GM23248 (cell line): ENCODE measurements around the gene GINS2. TPM values are rescaled to one million over a fixed set of nuclear protein-coding genes. Genes with fewer than 3 reads are reported as not detected.

ENCODE experiments used
- DNase-seq: peaks from one replicate; pipeline ENCODE4 v3.0.0-alpha.2; 2015
- H2AFZ ChIP-seq: fragments of 200-600 bp; sonication (generic); 2 replicates; pipeline ENCODE4 v1.6.1; 2016; ENCODE audit warnings: antibody characterized with exemption
- H3F3A ChIP-seq: fragments of 200-600 bp; sonication (generic); 2 replicates; pipeline ENCODE4 v1.6.1; 2016; ENCODE audit warnings: mild to moderate bottlenecking, antibody characterized with exemption, mixed run types; ENCODE audit not compliant: insufficient read depth
- H3K27ac ChIP-seq: fragments of 200-600 bp; sonication (generic); 2 replicates; pipeline ENCODE4 v1.5.1; 2016; ENCODE audit warnings: mild to moderate bottlenecking
- H3K27me3 ChIP-seq: fragments of 200-600 bp; sonication (generic); replicated peaks from 2 replicates; pipeline ENCODE4 v1.6.1; 2016; ENCODE audit warnings: mild to moderate bottlenecking; ENCODE audit not compliant: insufficient read depth
- H3K36me3 ChIP-seq: fragments of 200-600 bp; sonication (generic); 2 replicates; pipeline ENCODE4 v1.6.1; 2016; ENCODE audit warnings: low read depth, mild to moderate bottlenecking
- H3K4me1 ChIP-seq: fragments of 200-600 bp; sonication (generic); 2 replicates; pipeline ENCODE4 v1.6.1; 2016; ENCODE audit warnings: mild to moderate bottlenecking; ENCODE audit not compliant: insufficient read depth
- H3K4me2 ChIP-seq: fragments of 200-600 bp; sonication (generic); one replicate; pipeline ENCODE4 v1.6.1; 2016; ENCODE audit warnings: mild to moderate bottlenecking; ENCODE audit not compliant: unreplicated experiment
- H3K4me3 ChIP-seq: fragments of 200-600 bp; sonication (generic); 2 replicates; pipeline ENCODE4 v1.5.1; 2016; ENCODE audit warnings: mild to moderate bottlenecking
- H3K79me2 ChIP-seq: fragments of 200-600 bp; sonication (generic); 2 replicates; pipeline ENCODE4 v1.6.1; 2016; ENCODE audit warnings: mild to moderate bottlenecking; ENCODE audit not compliant: insufficient read depth
- H3K9ac ChIP-seq: fragments of 200-600 bp; sonication (generic); 2 replicates; pipeline ENCODE4 v1.6.1; 2016; ENCODE audit warnings: mild to moderate bottlenecking
- H3K9me2 ChIP-seq: fragments of 200-600 bp; sonication (generic); 2 replicates; pipeline ENCODE4 v1.6.1; 2016; ENCODE audit warnings: mixed run types, mild to moderate bottlenecking, moderate library complexity; ENCODE audit not compliant: insufficient read depth
- H3K9me3 ChIP-seq: fragments of 200-600 bp; sonication (generic); one replicate; pipeline ENCODE4 v1.6.1; 2017; ENCODE audit warnings: low read depth
- H4K20me1 ChIP-seq: fragments of 200-600 bp; sonication (generic); 2 replicates; pipeline ENCODE4 v1.6.0; 2016; ENCODE audit not compliant: insufficient read depth
- EZH2 ChIP-seq: fragments of 200-600 bp; sonication (generic); IDR thresholded peaks from 2 replicates; pipeline ENCODE4 v1.6.1; 2018; ENCODE audit warnings: antibody characterized with exemption, mild to moderate bottlenecking; ENCODE audit not compliant: insufficient read depth, poor library complexity, severe bottlenecking
- EZH2phosphoT487 ChIP-seq: fragments of 200-600 bp; sonication (generic); IDR thresholded peaks from 2 replicates; pipeline ENCODE4 v1.6.1; 2018; ENCODE audit warnings: antibody characterized with exemption, moderate library complexity, mild to moderate bottlenecking, low read depth; ENCODE audit not compliant: insufficient read depth
- WGBS, 2 experiments: methylation state at CpG; one replicate each; pipeline ENCODE4 v1.1.6; 2015 to 2017; ENCODE audit warnings: low lambda C conversion rate in 2 of 2, low coverage in 1 of 2; ENCODE audit errors: missing lambda C conversion rate in 2 of 2; 5-methylcytosine and 5-hydroxymethylcytosine counted together
- in situ Hi-C: fragments of 300-500 bp; cut with MboI; formaldehyde crosslinking; loops from 2 replicates; pipeline ENCODE4 v1.15.0; 2020
- polyA plus RNA-seq: library from polyadenylated mRNA; unstranded; fragments of >200 nt; fragmentation: Nextera tagmentation; extraction: Ambion mirVana; gene quantifications from 2 replicates; pipeline ENCODE4 v1.2.1, GENCODE V29; 2016
- small RNA-seq: library from RNA; depleted of rRNA; stranded (forward); fragments of <200 nt; gene quantifications from one replicate; pipeline ENCODE3, GENCODE V24; 2014; ENCODE audit warnings: low read depth, low replicate concordance
- total RNA-seq: library from RNA; depleted of rRNA; stranded (reverse); fragments of >200 nt; shearing (Covaris generic); gene quantifications from 2 replicates; pipeline ENCODE4 v1.2.3, GENCODE V29; 2014; rRNA removed

GINS2 gene
- total and polyA plus RNA-seq, 2 experiments from 2014 or later: 8.9 to 9.9 TPM

DNA sequence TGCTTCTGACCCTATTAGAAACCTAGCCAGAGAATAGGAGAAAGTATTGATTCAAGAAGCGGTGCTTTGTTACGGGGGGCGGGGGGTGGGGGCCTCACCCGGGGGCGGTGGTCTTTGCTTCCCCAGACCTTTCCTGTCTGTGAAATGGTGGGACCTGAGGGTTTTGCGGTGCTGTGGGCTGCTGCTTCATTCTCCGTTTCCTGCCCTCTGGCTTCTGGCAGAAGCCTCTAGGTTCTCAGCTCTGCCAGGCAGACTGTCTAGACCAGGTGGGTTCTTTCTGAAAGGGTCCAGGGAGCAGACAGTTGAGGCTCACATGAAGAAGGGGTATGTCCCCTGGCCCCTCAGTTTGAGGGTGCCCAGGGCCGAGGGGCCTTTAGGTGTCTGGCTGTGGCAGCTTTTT is 61.7 kb downstream of the GINS2 start:
- in situ Hi-C loops: no loop called here
- Histone ChIP-seq H3K27ac (no peak overlapping the region), H3K9me2 (no peaks in the 10 kb centered on the region), H4K20me1 (peaks cover 2% of the 10 kb centered on the region; the same call in 1 of the 2 replicates), H3K9ac (no peak overlapping the region), H2AFZ (no peak overlapping the region), H3K27me3 (no peaks in the 10 kb centered on the region), H3K36me3 (no peaks in the 10 kb centered on the region), H3K4me3 (no peak overlapping the region), H3K4me1 (no peaks in the 10 kb centered on the region), H3K9me3 (no peaks in the 10 kb centered on the region), H3F3A (no peaks in the 10 kb centered on the region), H3K4me2 (no peak overlapping the region), H3K79me2 (peaks cover 97% of the 10 kb centered on the region)
- TF ChIP-seq EZH2 (no peak), EZH2phosphoT487 (no peak)
- WGBS, 2 experiments: 79 to 80% methylated on average over 4 to 8 of the region's 8 CpGs
- DNase-seq: no peak

Small RNA genes within 50 kb of the gene (small RNA-seq; reads per million reads assigned to genes)
- gene RN7SL381P: not detected

Other genes starting within 250 kb of the GINS2 start
- 35.1 and 46.3 TPM in 2 replicates for gene GSE1, start 75.6 kb downstream of the GINS2 start, total RNA-seq
- 10.6 and 11.6 TPM in 2 replicates for gene GSE1, start 75.6 kb downstream of the GINS2 start, polyA plus RNA-seq
- gene C16orf74, start 62.1 kb upstream of the GINS2 start, total RNA-seq: 3.8 and 13.2 TPM in 2 replicates
- gene C16orf74, start 62.1 kb upstream of the GINS2 start, polyA plus RNA-seq: 6.5 and 7.0 TPM in 2 replicates
- 35.2 and 44.1 TPM in 2 replicates for gene EMC8, start 110.6 kb upstream of the GINS2 start, total RNA-seq
- gene EMC8, start 110.6 kb upstream of the GINS2 start, polyA plus RNA-seq: 39.4 and 41.7 TPM in 2 replicates
- gene COX4I1, start 110.7 kb upstream of the GINS2 start, total RNA-seq: 310 and 390 TPM in 2 replicates
- gene COX4I1, start 110.7 kb upstream of the GINS2 start, polyA plus RNA-seq: 564 and 566 TPM in 2 replicates
- gene IRF8, start 210.2 kb upstream of the GINS2 start, total RNA-seq: not detected in 2 replicates
- 0.31 and 0.58 TPM in 2 replicates for gene IRF8, start 210.2 kb upstream of the GINS2 start, polyA plus RNA-seq